ENCODE measurements around the gene APOL1. TPM values are rescaled to one million over a fixed set of nuclear protein-coding genes. Genes with fewer than 3 reads are reported as not detected.

The APOL1 gene
- total RNA-seq, 1 experiment from 2014 or later: 0.30 TPM

- CTCF ChIA-PET: interaction anchor here (0.8 to 2.1 kb wide), 5 partner anchors 27 to 231 kb away, joined by 3 to 7 read pairs (median 3); no protein-coding TSS in a partner anchor
- Histone ChIP-seq H3K27ac (ENCODE audit: low read depth, low read length) (peak overlapping the region; percentile 90), H3K79me2 (ENCODE audit: insufficient read depth, low read length) (peaks cover 7% of the 10 kb centered on the region; the same call in 1 of the 2 replicates), H3K4me2 (ENCODE audit: low read length) (peak overlapping the region; percentile 90), H3K4me1 (ENCODE audit: control insufficient read depth in 1 of 2, insufficient read depth in 2 of 2, low read length in 2 of 2) (peaks cover 15 to 22% of the 10 kb centered on the region in 2 experiments; a peak in 3 of 4 replicates), H3K27me3 (ENCODE audit: insufficient read depth, low read length) (no peaks in the 10 kb centered on the region), H2AFZ (ENCODE audit: low read depth, low read length, poor library complexity, severe bottlenecking) (peak overlapping the region; percentile 81), H3K4me3 (replicated peaks in 1 of 2; ENCODE audit: low read depth in 1 of 2, low read length in 2 of 2) (peak overlapping the region; percentile 69 to 84), H4K20me1 (ENCODE audit: insufficient read depth) (no peaks in the 10 kb centered on the region), H3K9me3 (ENCODE audit: control insufficient read depth in 1 of 2, insufficient read depth in 1 of 2, low read depth in 1 of 2, low read length in 2 of 2) (no peaks in the 10 kb centered on the region), H3K9ac (ENCODE audit: low read length) (peak overlapping the region; percentile 73), H3K9me2 (ENCODE audit: insufficient read depth) (no peaks in the 10 kb centered on the region), H3K36me3 (ENCODE audit: control insufficient read depth in 1 of 2, insufficient read depth in 2 of 2, low read length in 2 of 2) (no peaks in the 10 kb centered on the region)
- intact Hi-C loops (cut with micrococcal nuclease): loop anchor here (1.0 to 5.0 kb wide), 2 partner anchors 42 to 242 kb away; partner anchors contain the start of gene TXN2
- ATAC-seq (peak; percentile 67), DNase-seq (ENCODE audit: low read depth, low spot score) (no peak)
- TSS peak; percentile 68 for BruUV-seq (replicated peaks)
- no peak; the same call in 1 of the 2 replicates for TF ChIP-seq CBX3 (IDR thresholded peaks at IDR 0.05; ENCODE audit: low read depth)
- no peak for TF ChIP-seq YY1 (IDR thresholded peaks at IDR 0.05; ENCODE audit: extremely low read depth, insufficient replicate concordance, low read depth, low read length)
- no peak for TF ChIP-seq TCF7L2 (IDR thresholded peaks at IDR 0.05; ENCODE audit: borderline replicate concordance, extremely low read depth, insufficient read depth, insufficient read length)
- TF ChIP-seq SP1 (IDR thresholded peaks at IDR 0.05; ENCODE audit: low read depth): no peak
- no peak for TF ChIP-seq REST (IDR thresholded peaks at IDR 0.05; ENCODE audit: low read depth)
- TF ChIP-seq EGR1 (IDR thresholded peaks at IDR 0.05; ENCODE audit: low read depth): no peak
- no peak for TF ChIP-seq MAX (IDR thresholded peaks at IDR 0.05)
- RAD21 ChIA-PET (ENCODE audit: low non-redundant PET in 1 of 2, low total read pairs in 2 of 2, uncharacterized antibody in 2 of 2, unreplicated experiment in 2 of 2): no interaction called here
- POLR2A ChIA-PET: interaction anchor here (0.7 to 1.7 kb wide), 3 partner anchors 10 to 213 kb away, joined by 3 to 4 read pairs (median 4); no protein-coding TSS in a partner anchor
Observed at GRCh38 chr22:36239150-36239400, 13.9 kb upstream of the APOL1 start.

Measured in HCT116 (cell line).